K562 (cell line): Measurements from ENCODE around the gene TXNRD2. TPM values are rescaled to one million over a fixed set of nuclear protein-coding genes. Genes with fewer than 3 reads are reported as not detected.

Experiments
- ATAC-seq: fragments of 200-7000 bp; cut with Tn5 transposase; 3 replicates; pipeline ENCODE4 v1.9.1; 2020; ENCODE audit warnings: moderate library complexity
- BruUV-seq: library from RNA; stranded (reverse); fragments of 400-500 nt; replicated peaks from 2 replicates; lab custom pipeline; 2021; lab: Mats Ljungman, UMichigan
- CTCF ChIA-PET: fragments of 300-600 bp; formaldehyde crosslinking; extraction: SDS; loops from one replicate; lab custom pipeline; 2021; ENCODE audit warnings: low intra/inter-chr PET ratio; lab: Yijun Ruan, JAX
- POLR2A ChIA-PET: fragments of 300-600, 350-650 bp; sonication (Branson Sonifier 250); formaldehyde crosslinking; extraction: SDS; loops from one replicate; lab custom pipeline; 2021; ENCODE audit warnings: antibody characterized with exemption, inconsistent platforms; lab: Yijun Ruan, JAX
- DNase-seq, 4 experiments: peaks; one replicate each; pipeline versions ENCODE4 v3.0.0 to v3.0.0-alpha.2; 2011 to 2018; ENCODE audit warnings: low spot score in 3 of 4, mixed read lengths in 3 of 4; ENCODE audit errors: extremely low read depth in 1 of 4
- FAIRE-seq: peaks from 2 replicates; lab custom pipeline; 2011; peaks lifted over from hg19 to GRCh38; lab: Jason Lieb, UNC
- H2AFZ ChIP-seq: 2 replicates; pipeline ENCODE4 v1.6.0; 2011; ENCODE audit warnings: low read depth, low read length, control low read depth, inconsistent platforms
- H3K27ac ChIP-seq: fragments of 200-600 bp; 3 replicates; pipeline ENCODE4 v1.8.0; 2011; ENCODE audit warnings: low read depth, mild to moderate bottlenecking, control low read depth, inconsistent platforms, low read length, moderate library complexity, mixed read lengths; ENCODE audit errors: extremely low read depth
- H3K27me3 ChIP-seq, 2 experiments: fragments of 300-600 bp in 1 of 2; 2 replicates in 1 of 2; 3 replicates in 1 of 2; pipeline versions ENCODE4 v1.6.0 to v1.8.0; 2011; ENCODE audit warnings: inconsistent platforms in 2 of 2, low read length in 2 of 2, mild to moderate bottlenecking in 1 of 2, mixed read lengths in 1 of 2, moderate library complexity in 1 of 2; ENCODE audit not compliant: control insufficient read depth in 2 of 2, insufficient read depth in 2 of 2
- H3K36me3 ChIP-seq: fragments of 300-600 bp; 3 replicates; pipeline ENCODE4 v1.8.0; 2011; ENCODE audit warnings: mild to moderate bottlenecking, low read length, inconsistent platforms; ENCODE audit not compliant: control insufficient read depth, insufficient read depth
- H3K4me1 ChIP-seq, 2 experiments: fragments of 200-600 bp in 1 of 2; replicated peaks in 1 of 2; 2 replicates in 1 of 2; 3 replicates in 1 of 2; pipeline versions ENCODE4 v1.5.1 to v1.8.0; 2011; ENCODE audit warnings: inconsistent platforms in 2 of 2, low read length in 2 of 2, mild to moderate bottlenecking in 1 of 2, mixed read lengths in 1 of 2, moderate library complexity in 1 of 2; ENCODE audit not compliant: control insufficient read depth in 2 of 2, insufficient read depth in 2 of 2
- H3K4me2 ChIP-seq: 2 replicates; pipeline ENCODE4 v1.6.1; 2011; ENCODE audit warnings: low read length, control low read depth, inconsistent platforms, mixed read lengths; ENCODE audit not compliant: insufficient read depth
- H3K4me3 ChIP-seq: fragments of 200-600 bp; sonication (generic), shearing (Covaris generic); 2 replicates; pipeline ENCODE4 v1.5.1; 2016; ENCODE audit warnings: control low read depth, inconsistent platforms
- H3K79me2 ChIP-seq: fragments of 200-600 bp; 3 replicates; pipeline ENCODE4 v1.8.0; 2011; ENCODE audit warnings: low read length, inconsistent platforms; ENCODE audit not compliant: control insufficient read depth, insufficient read depth
- H3K9ac ChIP-seq, 2 experiments: 2 replicates each; pipeline versions ENCODE4 v1.6.0 to v1.6.1; 2011; ENCODE audit warnings: low read depth in 2 of 2, low read length in 2 of 2, control low read depth in 1 of 2, inconsistent platforms in 1 of 2, mild to moderate bottlenecking in 1 of 2, mixed read lengths in 1 of 2; ENCODE audit not compliant: insufficient read depth in 1 of 2
- H3K9me1 ChIP-seq: one replicate; pipeline ENCODE4 v1.6.0; 2011; ENCODE audit warnings: inconsistent platforms, mild to moderate bottlenecking, low read length, moderate library complexity; ENCODE audit not compliant: control insufficient read depth, insufficient read depth
- H3K9me3 ChIP-seq: replicated peaks from 2 replicates; pipeline ENCODE4 v1.5.1; 2011; ENCODE audit warnings: low read depth, low read length, inconsistent platforms; ENCODE audit not compliant: control insufficient read depth, insufficient read depth
- H4K20me1 ChIP-seq: replicated peaks from 2 replicates; pipeline ENCODE4 v1.6.1; 2011; ENCODE audit warnings: low read length, inconsistent platforms, mixed read lengths; ENCODE audit not compliant: control insufficient read depth, insufficient read depth
- CBX1 ChIP-seq: sonication (generic); IDR thresholded peaks from 2 replicates; pipeline ENCODE4 v1.6.1; 2016; ENCODE audit warnings: antibody characterized with exemption, low read depth, mild to moderate bottlenecking
- ELF4 ChIP-seq: fragments of 450-650 bp; formaldehyde crosslinking; IDR thresholded peaks from 2 replicates; pipeline ENCODE4 v1.4.0; 2022; ENCODE audit warnings: missing genetic modification characterization
- ILF3 ChIP-seq: fragments of 450-650 bp; IDR thresholded peaks from 2 replicates; pipeline ENCODE4 v1.6.1; 2018; ENCODE audit warnings: antibody characterized with exemption, mild to moderate bottlenecking, moderate library complexity, borderline replicate concordance
- KDM5B ChIP-seq: fragments of 200-600 bp; sonication (generic); IDR thresholded peaks from 2 replicates; pipeline ENCODE4 v1.6.1; 2012; ENCODE audit warnings: low read depth, mild to moderate bottlenecking, moderate library complexity, low read length, control low read depth, inconsistent platforms; ENCODE audit not compliant: insufficient replicate concordance
- MEIS2 ChIP-seq: fragments of 450-650 bp; IDR thresholded peaks from 2 replicates; pipeline ENCODE4 v1.6.1; 2014; ENCODE audit warnings: mild to moderate bottlenecking; ENCODE audit not compliant: partially characterized antibody
- MYC ChIP-seq, 2 experiments: fragments of 250-450 bp in 1 of 2; sonication (Bioruptor Pico) in 1 of 2; IDR thresholded peaks; 2 replicates each; pipeline versions ENCODE4 v1.5.1 to v1.6.1; 2012 to 2021; ENCODE audit warnings: low read depth in 2 of 2, borderline replicate concordance in 1 of 2, improper control_type of control experiment in 1 of 2, low read length in 1 of 2, mild to moderate bottlenecking in 1 of 2, moderate library complexity in 1 of 2
- MYNN ChIP-seq, 2 experiments: sonication (generic); formaldehyde crosslinking in 1 of 2; IDR thresholded peaks; 2 replicates each; pipeline versions ENCODE4 v1.5.0 to v1.6.1; 2016 to 2020; ENCODE audit warnings: antibody characterized with exemption in 1 of 2, missing genetic modification reagents in 1 of 2
- NEUROD1 ChIP-seq: fragments of 150-350 bp; IDR thresholded peaks from 2 replicates; pipeline ENCODE4 v1.6.1; 2014; ENCODE audit warnings: borderline replicate concordance, low read length, low read depth; ENCODE audit not compliant: partially characterized antibody
- NFXL1 ChIP-seq: fragments of 450-650 bp; formaldehyde crosslinking; IDR thresholded peaks from 2 replicates; pipeline ENCODE4 v1.4.0; 2021; ENCODE audit warnings: mild to moderate bottlenecking
- PHB ChIP-seq: fragments of 250-450 bp; sonication (Bioruptor Pico); IDR thresholded peaks from 2 replicates; pipeline ENCODE4 v1.5.0; 2021
- SMAD2 ChIP-seq: fragments of 150-350 bp; IDR thresholded peaks from 2 replicates; pipeline ENCODE4 v1.6.1; 2014; ENCODE audit warnings: low read depth, mild to moderate bottlenecking, low read length
- SRSF9 ChIP-seq: fragments of 200-400 bp; formaldehyde crosslinking; IDR thresholded peaks from 2 replicates; pipeline ENCODE4 v1.6.1; 2017; ENCODE audit warnings: low read depth, low read length, borderline replicate concordance
- U2AF1 ChIP-seq: fragments of 200-400 bp; formaldehyde crosslinking; optimal IDR thresholded peaks from 2 replicates; pipeline ENCODE3; 2017; ENCODE audit warnings: mild to moderate bottlenecking, low read depth, low read length, moderate library complexity
- ZNF280A ChIP-seq: fragments of 450-650 bp; IDR thresholded peaks from 2 replicates; pipeline ENCODE4 v1.6.1; 2018; ENCODE audit warnings: mild to moderate bottlenecking, low read depth; ENCODE audit not compliant: partially characterized antibody
- ZNF347 ChIP-seq: fragments of 450-650 bp; formaldehyde crosslinking; IDR thresholded peaks from 2 replicates; pipeline ENCODE4 v1.4.0; 2020; ENCODE audit warnings: low read depth, mild to moderate bottlenecking, moderate library complexity
- ZNF395 ChIP-seq: fragments of 200-800 bp; sonication (Bioruptor generic); IDR thresholded peaks from 2 replicates; pipeline ENCODE4 v1.6.1; 2017; ENCODE audit warnings: missing genetic modification characterization, missing compliant biosample characterization
- ZNF77 ChIP-seq: fragments of 250-450 bp; sonication (Bioruptor Pico); IDR thresholded peaks from 2 replicates; pipeline ENCODE4 v1.5.0; 2020
- WGBS: fragments of 100-300 bp; shearing (Covaris generic); methylation state at CpG from one replicate; pipeline ENCODE4 v1.1.6; 2016; ENCODE audit warnings: low coverage, mixed read lengths; ENCODE audit not compliant: insufficient coverage; ENCODE audit errors: missing lambda C conversion rate; 5-methylcytosine and 5-hydroxymethylcytosine counted together
- in situ Hi-C: fragments of 300-500 bp; cut with MboI; formaldehyde crosslinking; loops from 4 replicates; pipeline ENCODE4 v1.15.0; 2018; ENCODE audit warnings: inconsistent platforms, mixed read lengths
- intact Hi-C: fragments of 100-400 bp; cut with micrococcal nuclease; formaldehyde crosslinking; loops from 2 replicates; pipeline ENCODE4 v1.14.2; 2022
- polyA plus RNA-seq, 8 experiments: library from polyadenylated mRNA; depleted of rRNA in 4 of 8; stranded (reverse) in 5 of 8; unstranded in 3 of 8; fragments of >200 nt; fragmentation: Nextera tagmentation in 2 of 8; fragmentation: Illumina TruSeq in 1 of 8; extraction: Ambion mirVana in 2 of 8; extraction: Trizol in 1 of 8; gene quantifications; 2 replicates each; pipeline versions ENCODE4 v1.2.1 to v1.2.3, GENCODE V29; 2011 to 2014; ENCODE audit warnings: inconsistent platforms in 1 of 8, missing spikeins in 1 of 8
- total RNA-seq, 7 experiments: library from RNA; depleted of rRNA in 6 of 7; stranded (reverse); fragments of >200 nt in 6 of 7; fragmentation: Illumina TruSeq in 2 of 7; extraction: Trizol in 2 of 7; gene quantifications; 2 replicates each; pipeline versions ENCODE4 v1.2.1 to v1.2.3, GENCODE V29; 2011 to 2021; ENCODE audit warnings: low replicate concordance in 1 of 7

TXNRD2 gene
- total and polyA plus RNA-seq, 9 of the 15 experiments (the other 6 are each of a cell fraction or from before 2014, with no cell fraction given): 3.3 to 80.2 (median 49.4) TPM

- Histone ChIP-seq H3K27me3 (no peaks in the 10 kb centered on the region; a peak in 1 of 5 replicates), H3K27ac (no peak overlapping the region), H2AFZ (no peak overlapping the region), H3K4me2 (no peak overlapping the region), H3K9me1 (no peaks in the 10 kb centered on the region), H3K9ac (peak overlapping the region in 1 of 2 experiments; percentile 57; a peak in 2 of 4 replicates), H4K20me1 (peaks cover 3% of the 10 kb centered on the region; the same call in 1 of the 2 replicates), H3K79me2 (no peaks in the 10 kb centered on the region), H3K4me1 (peaks cover 2 to 41% of the 10 kb centered on the region in 2 experiments; a peak in 4 of 5 replicates), H3K4me3 (no peak overlapping the region), H3K36me3 (peaks cover 15% of the 10 kb centered on the region; the same call in 2 of the 3 replicates), H3K9me3 (no peaks in the 10 kb centered on the region)
- in situ Hi-C loops (no loop called here), intact Hi-C loops (loop anchor here (1.0 kb wide), 1 partner anchor 175 kb away; no protein-coding TSS in a partner anchor)
- no peak for ATAC-seq
- WGBS: 55% methylated on average over 22 of the region's 22 CpGs
- FAIRE-seq: peak; percentile 54
- DNase-seq: no peak
- CTCF ChIA-PET: interaction anchor here (1.4 kb wide), 1 partner anchor 175 kb away, joined by 4 read pairs; no protein-coding TSS in a partner anchor
- POLR2A ChIA-PET: interaction anchor here (0.6 to 11.2 kb wide), 14 partner anchors 9 to 175 kb away, joined by 3 to 141 read pairs (median 4); no protein-coding TSS in a partner anchor
- BruUV-seq: no TSS peak
- TF ChIP-seq MYC (IDR thresholded peaks at IDR 0.05; ENCODE audit: low read depth, low read length): no peak
- TF ChIP-seq MYC (CRISPR knock-in tag; IDR thresholded peaks at IDR 0.05; ENCODE audit: borderline replicate concordance, low read depth): no peak
- TF ChIP-seq MEIS2: peak; percentile 69
- peak; percentile 12; the same call in 1 of the 2 replicates for TF ChIP-seq MYNN (IDR thresholded peaks at IDR 0.05)
- no peak for TF ChIP-seq MYNN (CRISPR knock-in tag; IDR thresholded peaks at IDR 0.05)
- TF ChIP-seq ELF4: no peak
- TF ChIP-seq ILF3: no peak
- no peak for TF ChIP-seq ZNF77 (CRISPR knock-in tag)
- TF ChIP-seq ZNF280A: no peak
- TF ChIP-seq CBX1: no peak
- no peak for TF ChIP-seq ZNF395 (CRISPR knock-in tag)
- TF ChIP-seq SRSF9: no peak
- TF ChIP-seq SMAD2: no peak
- no peak for TF ChIP-seq NFXL1 (CRISPR knock-in tag)
- TF ChIP-seq U2AF1: no peak
- TF ChIP-seq NEUROD1: no peak
- no peak for TF ChIP-seq KDM5B
- TF ChIP-seq PHB (CRISPR knock-in tag): peak; percentile 50; the same call in 1 of the 2 replicates
- no peak for TF ChIP-seq ZNF347 (CRISPR knock-in tag)
Observed at GRCh38 chr22:19905347-19906276, 36.0 kb downstream of the TXNRD2 start.
